Transverse colon (tissue), 4 donors: Measurements from ENCODE around the gene SLC35B4. TPM values are rescaled to one million over a fixed set of nuclear protein-coding genes. Genes with fewer than 3 reads are reported as not detected.

Source experiments
- DNase-seq: peaks from one replicate; pipeline ENCODE4 v3.0.0-alpha.2; 2019
- H3K27ac ChIP-seq, 4 donors: fragments of 200-600 bp; sonication (generic); 2 replicates each; pipeline ENCODE4 v1.5.1; 2016 to 2018; ENCODE audit warnings: inconsistent platforms in 4 of 4
- H3K27me3 ChIP-seq: fragments of 200-600 bp; sonication (generic); 2 replicates; pipeline ENCODE4 v1.5.1; 2017; ENCODE audit warnings: inconsistent platforms
- H3K36me3 ChIP-seq, 4 donors: fragments of 200-600 bp; sonication (generic); 2 replicates each; pipeline ENCODE4 v1.5.1; 2017 to 2019; ENCODE audit warnings: inconsistent platforms in 4 of 4
- H3K4me1 ChIP-seq, 4 donors: fragments of 200-600 bp; sonication (generic); 2 replicates each; pipeline ENCODE4 v1.5.1; 2017 to 2020; ENCODE audit warnings: inconsistent platforms in 4 of 4
- H3K4me3 ChIP-seq, 4 donors: fragments of 200-600 bp; sonication (generic); 1 replicate in 1 of 4; 2 replicates in 3 of 4; pipeline versions ENCODE4 v1.5.1 to v1.6.1; 2017 to 2019; ENCODE audit warnings: inconsistent platforms in 4 of 4
- H3K9me3 ChIP-seq, 2 donors: fragments of 200-600 bp; sonication (generic); 2 replicates each; pipeline ENCODE4 v1.5.1; 2017 to 2019; ENCODE audit warnings: inconsistent platforms in 2 of 2
- EP300 ChIP-seq: sonication (generic); formaldehyde crosslinking; IDR thresholded peaks from one replicate; pipeline ENCODE4 v1.6.1; 2017; ENCODE audit warnings: antibody characterized with exemption, low read depth
- POLR2A ChIP-seq: fragments of 450-650 bp; IDR thresholded peaks from one replicate; pipeline ENCODE4 v1.6.1; 2016; ENCODE audit warnings: antibody characterized with exemption, mild to moderate bottlenecking, moderate library complexity
- POLR2AphosphoS5 ChIP-seq, 3 donors: sonication (generic); formaldehyde crosslinking; IDR thresholded peaks; one replicate each; pipeline ENCODE4 v1.6.1; 2016; ENCODE audit warnings: antibody characterized with exemption in 3 of 3
- WGBS, 2 donors: methylation state at CpG; one replicate each; pipeline ENCODE4 v1.1.5; 2018; ENCODE audit warnings: low coverage in 1 of 2; 5-methylcytosine and 5-hydroxymethylcytosine counted together
- in situ Hi-C, 4 donors: fragments of 200-750 bp; cut with MboI; loops; one replicate each; pipeline versions ENCODE4 v1.15.0 to v1.15.1; 2017; ENCODE audit warnings: low sequenced_read_pairs in 3 of 4, low pct_ligation_motif_present in 1 of 4, low pct_unique_long_range_greater_than_20kb in 1 of 4
- intact Hi-C: fragments of 100-400 bp; cut with DNase I; formaldehyde crosslinking; loops from one replicate; pipeline ENCODE4 v1.15.1; 2023; ENCODE audit warnings: low total_unique reads
- total RNA-seq, 4 donors: library from RNA; depleted of rRNA; stranded (reverse); fragments of >200 nt; gene quantifications; one replicate each; pipeline ENCODE4 v1.1.0, GENCODE V29; 2016
- TF ChIP-seq, protein P1 (sequence below), 5 experiments: fragments of 200-600 bp in 3 of 5; fragments of 450-650 bp in 2 of 5; sonication (generic) in 3 of 5; IDR thresholded peaks; 1 replicate in 2 of 5; 2 replicates in 3 of 5; pipeline ENCODE4 v1.5.1; 2016 to 2017; ENCODE audit warnings: antibody characterized with exemption in 5 of 5, inconsistent platforms in 3 of 5, mild to moderate bottlenecking in 2 of 5, moderate library complexity in 1 of 5

The SLC35B4 gene
- total RNA-seq, 4 donors from 2014 or later: 3.6 to 13.5 (median 5.7) TPM

GRCh38 chr7:134339475-134339874 lies 22.7 kb upstream of the SLC35B4 start:
- Histone ChIP-seq H3K36me3 (no peaks in the 10 kb centered on the region), H3K27ac (no peak overlapping the region), H3K27me3 (no peaks in the 10 kb centered on the region), H3K4me1 (no peaks in the 10 kb centered on the region), H3K4me3 (no peak overlapping the region), H3K9me3 (no peaks in the 10 kb centered on the region)
- TF ChIP-seq, protein P1, sequence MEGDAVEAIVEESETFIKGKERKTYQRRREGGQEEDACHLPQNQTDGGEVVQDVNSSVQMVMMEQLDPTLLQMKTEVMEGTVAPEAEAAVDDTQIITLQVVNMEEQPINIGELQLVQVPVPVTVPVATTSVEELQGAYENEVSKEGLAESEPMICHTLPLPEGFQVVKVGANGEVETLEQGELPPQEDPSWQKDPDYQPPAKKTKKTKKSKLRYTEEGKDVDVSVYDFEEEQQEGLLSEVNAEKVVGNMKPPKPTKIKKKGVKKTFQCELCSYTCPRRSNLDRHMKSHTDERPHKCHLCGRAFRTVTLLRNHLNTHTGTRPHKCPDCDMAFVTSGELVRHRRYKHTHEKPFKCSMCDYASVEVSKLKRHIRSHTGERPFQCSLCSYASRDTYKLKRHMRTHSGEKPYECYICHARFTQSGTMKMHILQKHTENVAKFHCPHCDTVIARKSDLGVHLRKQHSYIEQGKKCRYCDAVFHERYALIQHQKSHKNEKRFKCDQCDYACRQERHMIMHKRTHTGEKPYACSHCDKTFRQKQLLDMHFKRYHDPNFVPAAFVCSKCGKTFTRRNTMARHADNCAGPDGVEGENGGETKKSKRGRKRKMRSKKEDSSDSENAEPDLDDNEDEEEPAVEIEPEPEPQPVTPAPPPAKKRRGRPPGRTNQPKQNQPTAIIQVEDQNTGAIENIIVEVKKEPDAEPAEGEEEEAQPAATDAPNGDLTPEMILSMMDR (IDR thresholded peaks at IDR 0.05): no peak
- TF ChIP-seq POLR2AphosphoS5 (IDR thresholded peaks at IDR 0.05) (no peak), EP300 (no peak), POLR2A (no peak)
- no peak for DNase-seq
- in situ Hi-C loops (no loop called here), intact Hi-C loops (loop anchor here (10.0 kb wide), 1 partner anchor 55 kb away; no protein-coding TSS in a partner anchor)
- WGBS, 2 donors: 87 to 88% methylated on average over 4 of the region's 4 CpGs

DNA sequence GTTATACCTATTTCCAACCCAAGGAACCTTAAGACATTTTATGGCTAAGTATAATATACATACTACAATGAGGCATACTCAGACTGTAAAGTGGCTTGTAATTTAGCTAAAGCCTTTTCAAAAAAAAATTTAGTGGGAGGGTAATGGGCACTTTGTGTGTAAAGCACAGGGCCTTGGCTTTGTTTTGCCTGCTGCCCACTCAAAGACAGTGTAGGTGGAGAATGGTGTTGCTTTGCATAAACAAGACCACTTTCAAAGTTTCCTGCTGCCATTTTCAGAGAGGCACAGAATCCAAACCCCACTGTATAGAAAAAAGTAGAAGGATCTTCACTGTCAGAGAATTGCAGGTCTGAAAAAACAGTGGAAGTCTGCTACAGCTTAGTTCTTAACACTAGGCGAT lies 21.2 kb upstream of the SLC35B4 start:
- H3K4me3 ChIP-seq: no peak overlapping the region
- WGBS, 2 donors: 100% methylated on average over 1 of the region's 1 CpG; no CpG with 5 or more reads in 1 of the 2 donors
- H3K9me3 ChIP-seq: no peaks in the 10 kb centered on the region
- no peaks in the 10 kb centered on the region for H3K36me3 ChIP-seq
- TF ChIP-seq EP300 (no peak), POLR2AphosphoS5 (IDR thresholded peaks at IDR 0.05) (no peak), POLR2A (no peak)
- TF ChIP-seq, protein P1 (IDR thresholded peaks at IDR 0.05): no peak
- H3K4me1 ChIP-seq: no peaks in the 10 kb centered on the region
- in situ Hi-C loops (no loop called here), intact Hi-C loops (loop anchor here (10.0 kb wide), 1 partner anchor 57 kb away; no protein-coding TSS in a partner anchor)
- H3K27ac ChIP-seq: no peak overlapping the region
- no peaks in the 10 kb centered on the region for H3K27me3 ChIP-seq
- DNase-seq: no peak

GRCh38 chr7:134334408-134334807 lies 17.7 kb upstream of the SLC35B4 start:
- Histone ChIP-seq H3K27ac (no peak overlapping the region), H3K36me3 (no peaks in the 10 kb centered on the region), H3K9me3 (no peaks in the 10 kb centered on the region), H3K27me3 (peaks cover 5% of the 10 kb centered on the region), H3K4me1 (no peaks in the 10 kb centered on the region), H3K4me3 (no peak overlapping the region)
- TF ChIP-seq POLR2AphosphoS5 (IDR thresholded peaks at IDR 0.05) (no peak), POLR2A (no peak), EP300 (no peak)
- TF ChIP-seq, protein P1 (IDR thresholded peaks at IDR 0.05): no peak
- WGBS, 2 donors: 67 to 90% methylated on average over 2 to 4 of the region's 4 CpGs
- no peak for DNase-seq
- in situ Hi-C loops: no loop called here
- intact Hi-C loops: loop anchor here (10.0 kb wide), 1 partner anchor 60 kb away; no protein-coding TSS in a partner anchor

- 72 to 77% methylated on average over 3 to 13 of the region's 13 CpGs for WGBS, 2 donors
- no peaks in the 10 kb centered on the region for H3K4me1 ChIP-seq
- peaks cover 5% of the 10 kb centered on the region for H3K27me3 ChIP-seq
- intact Hi-C loops: loop anchor here (10.0 kb wide), 1 partner anchor 61 kb away; no protein-coding TSS in a partner anchor
- no peak overlapping the region for H3K27ac ChIP-seq
- no peak for TF ChIP-seq POLR2A
- TF ChIP-seq, protein P1 (IDR thresholded peaks at IDR 0.05): no peak
- no peak for TF ChIP-seq POLR2AphosphoS5 (IDR thresholded peaks at IDR 0.05)
- no peak for TF ChIP-seq EP300
- no peaks in the 10 kb centered on the region for H3K9me3 ChIP-seq
- in situ Hi-C loops: no loop called here
- no peaks in the 10 kb centered on the region for H3K36me3 ChIP-seq
- H3K4me3 ChIP-seq: no peak overlapping the region
- DNase-seq: no peak
These were observed 17.2 kb upstream of the SLC35B4 start for GRCh38 chr7:134333943-134334342.
